ENCODE results near the gene HOXD9. TPM values are rescaled to one million over a fixed set of nuclear protein-coding genes. Genes with fewer than 3 reads are reported as not detected.

HOXD9 gene
- polyA plus RNA-seq, 1 donor from 2014 or later = not detected

DNA sequence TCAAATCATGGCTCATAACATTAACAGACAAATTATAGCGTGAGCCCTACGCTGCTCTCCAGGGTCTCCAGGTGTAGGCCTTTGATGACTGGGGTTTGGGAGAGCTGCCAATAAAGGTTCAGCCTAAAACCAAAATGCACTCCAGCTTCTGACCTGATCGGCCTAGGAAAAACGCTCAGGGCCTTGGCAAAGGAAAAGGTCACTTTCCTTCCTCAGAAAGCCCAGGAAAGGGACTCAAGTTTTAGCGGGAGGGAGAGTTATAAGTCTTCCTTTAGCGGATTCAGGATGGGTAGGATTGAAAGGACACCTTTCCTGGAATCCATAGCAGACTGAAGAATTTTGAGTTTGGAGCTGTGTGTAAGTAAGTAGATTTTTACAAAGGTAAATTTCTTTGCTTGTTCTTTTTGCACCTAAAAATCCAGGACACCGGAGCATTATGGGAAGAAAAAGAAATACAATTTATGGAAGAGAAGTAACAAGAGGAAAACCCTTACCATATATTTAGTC lies 47.5 kb upstream of the HOXD9 start:
- no peaks in the 10 kb centered on the region for H4K20me1 ChIP-seq (ENCODE audit: insufficient read depth)
- no peak overlapping the region for H3K9ac ChIP-seq (ENCODE audit: low read length)
- H3K79me2 ChIP-seq (replicated peaks; ENCODE audit: insufficient read depth, low read length) = no peaks in the 10 kb centered on the region
- no peaks in the 10 kb centered on the region for H3F3A ChIP-seq (ENCODE audit: insufficient read depth, low read length, poor library complexity, severe bottlenecking)
- H3K9me3 ChIP-seq (ENCODE audit: low read length) = peaks cover 4% of the 10 kb centered on the region
- TF ChIP-seq POLR2AphosphoS5 (IDR thresholded peaks at IDR 0.05) (no peak), EZH2 (IDR thresholded peaks at IDR 0.05; ENCODE audit: borderline replicate concordance, insufficient read depth, low read length, poor library complexity, severe bottlenecking) (no peak), RAD21 (conservative IDR thresholded peaks at IDR 0.05) (no peak), MXI1 (conservative IDR thresholded peaks at IDR 0.05; ENCODE audit: poor library complexity, severe bottlenecking) (no peak), EP300 (conservative IDR thresholded peaks at IDR 0.05; ENCODE audit: poor library complexity, severe bottlenecking) (no peak), SMC3 (conservative IDR thresholded peaks at IDR 0.05; ENCODE audit: poor library complexity) (no peak)
- TF ChIP-seq, protein P1, sequence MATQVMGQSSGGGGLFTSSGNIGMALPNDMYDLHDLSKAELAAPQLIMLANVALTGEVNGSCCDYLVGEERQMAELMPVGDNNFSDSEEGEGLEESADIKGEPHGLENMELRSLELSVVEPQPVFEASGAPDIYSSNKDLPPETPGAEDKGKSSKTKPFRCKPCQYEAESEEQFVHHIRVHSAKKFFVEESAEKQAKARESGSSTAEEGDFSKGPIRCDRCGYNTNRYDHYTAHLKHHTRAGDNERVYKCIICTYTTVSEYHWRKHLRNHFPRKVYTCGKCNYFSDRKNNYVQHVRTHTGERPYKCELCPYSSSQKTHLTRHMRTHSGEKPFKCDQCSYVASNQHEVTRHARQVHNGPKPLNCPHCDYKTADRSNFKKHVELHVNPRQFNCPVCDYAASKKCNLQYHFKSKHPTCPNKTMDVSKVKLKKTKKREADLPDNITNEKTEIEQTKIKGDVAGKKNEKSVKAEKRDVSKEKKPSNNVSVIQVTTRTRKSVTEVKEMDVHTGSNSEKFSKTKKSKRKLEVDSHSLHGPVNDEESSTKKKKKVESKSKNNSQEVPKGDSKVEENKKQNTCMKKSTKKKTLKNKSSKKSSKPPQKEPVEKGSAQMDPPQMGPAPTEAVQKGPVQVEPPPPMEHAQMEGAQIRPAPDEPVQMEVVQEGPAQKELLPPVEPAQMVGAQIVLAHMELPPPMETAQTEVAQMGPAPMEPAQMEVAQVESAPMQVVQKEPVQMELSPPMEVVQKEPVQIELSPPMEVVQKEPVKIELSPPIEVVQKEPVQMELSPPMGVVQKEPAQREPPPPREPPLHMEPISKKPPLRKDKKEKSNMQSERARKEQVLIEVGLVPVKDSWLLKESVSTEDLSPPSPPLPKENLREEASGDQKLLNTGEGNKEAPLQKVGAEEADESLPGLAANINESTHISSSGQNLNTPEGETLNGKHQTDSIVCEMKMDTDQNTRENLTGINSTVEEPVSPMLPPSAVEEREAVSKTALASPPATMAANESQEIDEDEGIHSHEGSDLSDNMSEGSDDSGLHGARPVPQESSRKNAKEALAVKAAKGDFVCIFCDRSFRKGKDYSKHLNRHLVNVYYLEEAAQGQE (IDR thresholded peaks at IDR 0.05; ENCODE audit: borderline replicate concordance) = no peak
- no peak overlapping the region for H3K27ac ChIP-seq (ENCODE audit: low read length)
- H3K4me3 ChIP-seq (ENCODE audit: low read length) = no peak overlapping the region
- H3K27me3 ChIP-seq (ENCODE audit: insufficient read depth, low read depth, low read length) = peaks cover 100% of the 10 kb centered on the region
- no peak overlapping the region for H3K4me2 ChIP-seq (ENCODE audit: low read length)
- H3K36me3 ChIP-seq (ENCODE audit: insufficient read depth, low read length) = no peaks in the 10 kb centered on the region
- H2AFZ ChIP-seq (ENCODE audit: low read depth, low read length) = no peak overlapping the region
- H3K9me2 ChIP-seq (ENCODE audit: insufficient read depth, low read length) = no peaks in the 10 kb centered on the region

DNA sequence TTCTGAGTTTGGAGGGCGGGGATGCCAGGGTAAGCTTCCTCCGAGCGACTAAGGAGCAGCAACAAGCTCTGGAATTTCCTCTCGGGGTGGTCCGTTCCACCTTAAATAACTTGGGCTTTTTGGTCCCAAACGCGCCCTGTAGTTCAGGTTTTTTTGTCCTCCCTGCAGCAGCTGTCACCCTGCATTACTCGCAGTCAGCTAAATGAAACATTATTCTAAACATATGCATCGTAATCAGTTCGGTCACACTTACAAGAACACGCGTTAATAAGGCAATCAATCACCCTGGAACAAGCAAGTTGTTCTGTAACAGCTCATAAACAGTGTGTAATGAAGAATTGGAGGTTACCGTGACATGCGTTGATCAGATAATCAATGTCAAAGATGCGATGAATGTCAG lies 47.0 kb upstream of the HOXD9 start:
- H3K9me2 ChIP-seq (ENCODE audit: insufficient read depth, low read length) = no peaks in the 10 kb centered on the region
- peaks cover 98% of the 10 kb centered on the region for H3K27me3 ChIP-seq (ENCODE audit: insufficient read depth, low read depth, low read length)
- no peak overlapping the region for H3K4me3 ChIP-seq (ENCODE audit: low read length)
- no peak overlapping the region for H2AFZ ChIP-seq (ENCODE audit: low read depth, low read length)
- no peak overlapping the region for H3K9ac ChIP-seq (ENCODE audit: low read length)
- no peaks in the 10 kb centered on the region for H3F3A ChIP-seq (ENCODE audit: insufficient read depth, low read length, poor library complexity, severe bottlenecking)
- no peaks in the 10 kb centered on the region for H3K79me2 ChIP-seq (replicated peaks; ENCODE audit: insufficient read depth, low read length)
- no peak overlapping the region for H3K4me2 ChIP-seq (ENCODE audit: low read length)
- TF ChIP-seq, protein P2, sequence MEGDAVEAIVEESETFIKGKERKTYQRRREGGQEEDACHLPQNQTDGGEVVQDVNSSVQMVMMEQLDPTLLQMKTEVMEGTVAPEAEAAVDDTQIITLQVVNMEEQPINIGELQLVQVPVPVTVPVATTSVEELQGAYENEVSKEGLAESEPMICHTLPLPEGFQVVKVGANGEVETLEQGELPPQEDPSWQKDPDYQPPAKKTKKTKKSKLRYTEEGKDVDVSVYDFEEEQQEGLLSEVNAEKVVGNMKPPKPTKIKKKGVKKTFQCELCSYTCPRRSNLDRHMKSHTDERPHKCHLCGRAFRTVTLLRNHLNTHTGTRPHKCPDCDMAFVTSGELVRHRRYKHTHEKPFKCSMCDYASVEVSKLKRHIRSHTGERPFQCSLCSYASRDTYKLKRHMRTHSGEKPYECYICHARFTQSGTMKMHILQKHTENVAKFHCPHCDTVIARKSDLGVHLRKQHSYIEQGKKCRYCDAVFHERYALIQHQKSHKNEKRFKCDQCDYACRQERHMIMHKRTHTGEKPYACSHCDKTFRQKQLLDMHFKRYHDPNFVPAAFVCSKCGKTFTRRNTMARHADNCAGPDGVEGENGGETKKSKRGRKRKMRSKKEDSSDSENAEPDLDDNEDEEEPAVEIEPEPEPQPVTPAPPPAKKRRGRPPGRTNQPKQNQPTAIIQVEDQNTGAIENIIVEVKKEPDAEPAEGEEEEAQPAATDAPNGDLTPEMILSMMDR (IDR thresholded peaks at IDR 0.05; ENCODE audit: poor library complexity, severe bottlenecking) = no peak
- no peak for TF ChIP-seq MXI1 (conservative IDR thresholded peaks at IDR 0.05; ENCODE audit: poor library complexity, severe bottlenecking)
- TF ChIP-seq POLR2AphosphoS5 (IDR thresholded peaks at IDR 0.05) = peak; percentile 46
- TF ChIP-seq EZH2 (IDR thresholded peaks at IDR 0.05; ENCODE audit: borderline replicate concordance, insufficient read depth, low read length, poor library complexity, severe bottlenecking) = no peak
- H3K27ac ChIP-seq (ENCODE audit: low read length) = no peak overlapping the region
- peaks cover 4% of the 10 kb centered on the region for H3K9me3 ChIP-seq (ENCODE audit: low read length)
- H4K20me1 ChIP-seq (ENCODE audit: insufficient read depth) = no peaks in the 10 kb centered on the region
- H3K36me3 ChIP-seq (ENCODE audit: insufficient read depth, low read length) = no peaks in the 10 kb centered on the region

Measured in neural cell (in vitro differentiated cells).